GM21390 (cell line): ENCODE data around the gene CEP68.

Experiments
- ATAC-seq: cut with Tn5 transposase; IDR thresholded peaks from one replicate; pipeline ENCODE4 v1.9.1; 2021; ENCODE audit not compliant: unreplicated experiment

CEP68 gene

DNA sequence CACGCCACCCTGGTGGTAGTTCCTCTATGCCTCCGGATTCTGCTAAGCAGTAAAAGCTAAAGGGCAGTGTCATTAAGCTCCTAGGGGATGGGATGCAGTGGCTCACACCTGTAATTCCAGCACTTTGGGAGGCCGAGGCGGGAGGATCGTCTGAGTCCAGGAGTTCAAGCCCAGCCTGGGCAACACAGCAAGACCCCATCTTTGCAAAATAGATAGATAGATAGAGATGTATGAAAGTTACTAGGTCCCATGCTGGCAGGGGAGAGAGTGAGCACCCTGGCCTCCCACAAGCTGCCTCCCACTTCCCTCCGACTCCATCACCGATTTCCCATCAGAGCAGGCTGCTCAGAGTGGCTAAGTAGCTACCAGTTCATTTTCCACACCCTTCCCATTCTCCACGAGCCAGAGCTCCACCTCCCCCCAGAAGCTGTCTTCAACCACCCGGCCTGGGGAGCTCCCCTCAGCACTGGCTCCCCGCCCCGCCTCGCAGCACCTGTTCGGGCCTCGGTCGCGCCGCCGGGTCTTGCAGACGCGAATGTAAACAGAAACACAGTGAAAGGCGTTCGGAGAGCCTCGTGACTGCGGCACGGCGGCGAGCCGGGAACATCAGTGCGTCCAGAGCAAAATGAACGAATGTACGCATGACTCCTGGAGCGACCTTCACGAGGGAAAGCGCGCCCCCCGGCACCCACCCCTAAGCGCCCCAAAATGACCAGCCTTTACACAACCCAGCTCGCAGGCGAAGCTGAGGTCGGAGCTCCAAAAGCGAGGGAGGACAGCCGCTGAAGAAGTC, 598 bp upstream of the CEP68 start:
- peak; percentile 34 for ATAC-seq

DNA sequence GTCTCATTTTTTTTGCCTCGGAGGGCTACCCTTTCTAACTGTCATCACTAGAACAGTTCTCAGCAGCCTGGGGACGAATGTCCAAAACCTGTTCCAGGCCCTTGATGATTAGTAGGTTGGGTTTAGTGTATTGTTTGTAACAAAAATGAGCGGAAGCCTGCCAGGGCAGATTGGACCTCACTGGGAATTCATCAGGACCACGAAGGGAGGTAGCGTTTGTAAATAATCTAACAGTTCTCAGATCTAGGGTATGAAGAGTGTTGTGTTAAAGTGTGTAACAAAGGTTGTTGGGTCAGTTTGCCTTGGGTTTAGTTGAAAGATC, 799 bp downstream of the CEP68 start:
- no peak for ATAC-seq

DNA sequence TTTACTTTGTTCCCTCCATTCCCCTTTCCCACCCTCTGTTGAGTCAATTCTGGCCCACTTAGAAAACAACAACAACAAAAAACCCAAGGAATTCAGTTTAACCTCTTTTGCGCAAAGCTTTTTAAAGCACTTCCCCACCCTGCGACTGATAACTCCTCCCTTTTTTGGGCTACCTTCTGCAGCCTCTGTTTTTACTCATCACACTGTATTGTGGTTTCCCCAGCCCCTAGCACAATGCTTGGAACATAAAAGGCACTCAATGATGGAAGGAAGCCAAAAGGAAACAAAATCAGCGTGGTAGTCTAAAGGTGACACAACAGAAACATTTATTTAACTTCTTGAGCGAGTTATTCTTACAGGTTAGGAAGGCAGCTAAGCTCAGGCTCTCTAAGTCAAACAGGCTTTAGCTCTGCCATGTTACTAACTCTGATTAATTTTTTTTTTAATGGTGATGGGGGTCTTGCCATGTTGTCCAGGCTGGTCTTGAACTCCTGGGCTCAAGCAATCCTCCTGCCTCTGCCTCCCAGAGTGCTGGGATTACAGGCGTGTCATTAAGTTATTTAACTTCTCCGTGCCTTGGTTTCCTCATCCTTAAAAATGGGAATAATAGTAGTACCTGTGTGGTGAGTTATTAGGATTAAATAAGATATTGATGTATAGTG, 1.3 kb downstream of the CEP68 start:
- ATAC-seq: peak; percentile 25

DNA sequence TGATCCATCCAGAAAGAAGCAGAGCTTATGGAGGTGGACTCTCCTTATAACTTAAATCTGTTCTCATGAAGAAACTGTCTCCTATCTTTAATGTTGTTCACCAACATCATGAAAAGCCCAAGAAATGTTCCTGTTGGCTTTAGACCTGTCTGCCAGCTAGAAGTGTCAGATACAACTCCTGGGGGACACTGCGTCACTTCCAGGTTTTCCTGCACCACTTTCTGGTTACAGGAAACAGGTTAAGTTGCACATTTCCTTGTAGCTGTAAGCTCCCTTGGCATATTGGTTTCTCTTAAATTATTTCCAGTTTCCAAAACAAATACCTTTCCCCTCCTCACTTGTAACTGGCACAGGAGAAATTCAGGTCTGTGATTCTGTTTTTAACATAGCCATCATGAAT, 2.9 kb downstream of the CEP68 start:
- ATAC-seq: no peak

DNA sequence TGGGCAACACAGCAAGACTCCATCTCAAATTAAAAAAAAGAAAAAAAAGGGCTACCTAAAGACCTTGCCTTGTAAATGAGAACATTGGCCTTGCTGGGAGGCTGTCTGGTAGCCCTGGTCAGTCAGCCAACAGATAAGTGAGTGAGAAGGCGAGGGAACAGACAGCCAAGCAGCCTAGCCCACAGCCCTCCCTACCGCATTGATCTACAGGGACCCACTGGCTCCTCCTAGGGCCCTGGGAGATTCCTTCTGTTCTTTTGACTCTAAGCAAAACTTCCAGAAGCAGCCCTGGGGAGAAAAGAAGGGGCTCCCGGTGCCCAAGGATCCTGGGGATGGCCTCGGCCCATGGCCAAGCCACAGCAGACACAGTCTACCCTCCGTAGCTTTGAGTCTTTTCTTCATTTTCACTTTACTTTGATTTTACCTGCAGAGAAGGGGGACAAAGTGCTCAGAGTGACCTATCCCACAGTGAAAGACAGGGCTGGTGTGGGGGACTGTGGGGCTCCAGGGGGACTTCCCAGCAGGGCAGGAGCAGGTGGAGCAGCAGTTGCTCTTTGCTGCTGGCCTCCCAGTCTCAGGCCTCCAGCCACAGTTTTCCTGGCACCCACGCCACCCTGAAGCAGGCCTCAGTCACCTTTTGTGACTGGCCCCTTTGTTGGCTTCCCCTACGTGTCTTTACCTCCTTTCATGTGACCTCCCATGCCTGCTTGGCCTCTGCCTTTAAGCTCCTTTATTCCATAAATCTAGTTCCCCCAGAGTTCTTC, 5.1 kb downstream of the CEP68 start:
- no peak for ATAC-seq

DNA sequence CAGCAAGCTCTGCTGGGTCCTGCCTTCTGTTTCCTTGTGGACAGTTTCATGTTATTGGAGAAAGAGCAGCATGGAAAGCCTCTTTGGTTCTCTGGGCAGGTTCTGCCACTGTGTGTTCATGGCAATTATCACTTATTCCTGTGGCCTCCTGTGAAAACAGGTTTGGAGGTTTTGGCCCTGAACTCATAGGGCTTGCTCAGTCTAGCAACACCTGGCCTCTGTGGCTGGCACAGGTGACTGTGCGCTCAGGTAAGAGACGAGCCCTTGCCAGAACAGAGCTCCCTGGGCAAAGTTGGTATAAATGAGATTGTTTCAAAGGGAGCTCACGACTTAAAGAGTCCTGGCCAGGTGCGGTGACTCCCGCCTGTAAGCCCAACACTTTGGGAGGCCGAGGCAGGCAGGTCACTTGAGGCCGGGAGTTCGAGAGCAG, 5.7 kb downstream of the CEP68 start:
- ATAC-seq: no peak

DNA sequence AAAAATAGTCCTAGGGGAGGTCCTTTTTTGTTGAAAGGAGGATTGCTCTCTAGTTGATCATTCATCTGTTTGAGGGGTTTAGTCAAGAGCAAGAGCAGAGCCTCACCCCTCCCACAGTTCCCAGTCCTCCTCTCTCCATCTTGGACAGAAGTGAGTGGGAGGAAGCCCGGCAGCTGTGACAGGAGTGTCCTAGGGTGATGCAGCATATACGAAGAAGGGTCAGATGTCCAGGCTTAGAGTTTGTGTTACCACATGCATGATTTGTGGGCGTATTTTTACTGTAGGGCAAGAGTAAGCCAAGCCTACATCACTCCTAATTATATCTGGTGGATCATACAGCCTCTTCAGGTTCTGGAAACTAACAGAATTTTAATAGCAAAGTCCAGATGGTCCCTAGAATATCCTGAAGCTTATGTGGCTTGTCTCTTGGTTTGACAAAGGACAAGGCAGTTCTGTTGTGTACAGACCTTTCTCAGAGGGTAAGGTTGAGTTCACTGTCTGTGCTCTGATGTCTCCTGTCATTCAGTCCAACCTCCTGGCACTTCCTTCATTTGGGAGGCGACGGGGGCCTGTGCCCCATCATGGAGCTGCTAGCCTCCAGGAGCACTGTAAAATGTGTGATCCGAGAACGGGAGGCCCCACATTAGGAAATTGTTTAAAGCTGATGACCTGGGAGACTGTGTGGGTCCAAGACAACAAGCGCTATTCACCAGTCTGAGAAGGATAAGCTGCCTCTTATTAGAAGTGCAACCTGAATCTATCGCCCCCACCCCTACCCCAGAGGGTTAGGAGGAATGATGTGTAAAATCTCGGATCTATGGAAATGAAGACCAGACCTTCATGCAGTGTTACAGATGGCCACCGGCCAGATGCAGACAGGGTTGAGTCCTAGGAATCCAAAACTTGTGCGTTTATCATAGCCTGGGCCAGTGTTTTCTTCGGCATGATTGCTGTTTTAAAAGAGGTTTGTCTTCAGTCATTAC, 6.9 kb downstream of the CEP68 start:
- ATAC-seq: no peak

DNA sequence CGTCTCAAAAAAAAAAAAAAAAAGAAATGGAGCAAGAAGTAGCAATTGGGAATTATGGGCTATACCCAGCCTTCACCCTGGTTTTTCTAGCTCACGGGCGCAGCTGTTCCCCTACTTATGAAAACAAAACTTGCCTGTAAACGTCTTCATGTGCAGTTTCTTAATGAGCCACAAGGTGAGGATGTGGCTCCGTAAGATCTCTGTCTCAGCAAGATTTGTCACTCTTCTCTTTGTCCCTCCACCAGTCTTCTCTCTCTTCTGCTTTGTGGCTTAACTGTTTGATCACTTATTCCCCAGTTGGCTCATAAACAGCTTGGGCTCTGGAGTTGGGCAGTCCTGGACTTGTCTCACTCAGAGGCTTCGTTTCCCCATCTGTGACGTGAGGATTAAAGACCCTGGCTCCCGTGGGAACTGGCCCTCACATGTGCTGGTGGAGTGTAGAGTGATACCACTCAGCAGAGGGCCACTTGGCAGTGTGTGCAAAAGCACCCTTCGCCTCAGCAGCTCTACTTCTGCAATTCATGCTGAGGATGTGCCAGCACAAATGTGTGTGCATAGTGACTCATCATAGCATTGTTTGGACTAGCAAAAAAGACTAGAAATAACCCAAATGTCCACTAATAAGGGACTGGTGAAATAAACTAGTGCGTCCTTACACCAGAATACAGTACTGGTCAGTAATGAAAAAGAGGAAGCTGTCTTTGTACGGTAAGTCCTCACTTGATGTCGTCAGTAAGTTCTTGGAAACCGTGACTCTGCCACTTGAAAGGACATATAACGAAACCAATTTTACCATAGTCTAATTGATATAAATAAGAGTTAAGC, 8.7 kb downstream of the CEP68 start:
- peak; percentile 86 for ATAC-seq

DNA sequence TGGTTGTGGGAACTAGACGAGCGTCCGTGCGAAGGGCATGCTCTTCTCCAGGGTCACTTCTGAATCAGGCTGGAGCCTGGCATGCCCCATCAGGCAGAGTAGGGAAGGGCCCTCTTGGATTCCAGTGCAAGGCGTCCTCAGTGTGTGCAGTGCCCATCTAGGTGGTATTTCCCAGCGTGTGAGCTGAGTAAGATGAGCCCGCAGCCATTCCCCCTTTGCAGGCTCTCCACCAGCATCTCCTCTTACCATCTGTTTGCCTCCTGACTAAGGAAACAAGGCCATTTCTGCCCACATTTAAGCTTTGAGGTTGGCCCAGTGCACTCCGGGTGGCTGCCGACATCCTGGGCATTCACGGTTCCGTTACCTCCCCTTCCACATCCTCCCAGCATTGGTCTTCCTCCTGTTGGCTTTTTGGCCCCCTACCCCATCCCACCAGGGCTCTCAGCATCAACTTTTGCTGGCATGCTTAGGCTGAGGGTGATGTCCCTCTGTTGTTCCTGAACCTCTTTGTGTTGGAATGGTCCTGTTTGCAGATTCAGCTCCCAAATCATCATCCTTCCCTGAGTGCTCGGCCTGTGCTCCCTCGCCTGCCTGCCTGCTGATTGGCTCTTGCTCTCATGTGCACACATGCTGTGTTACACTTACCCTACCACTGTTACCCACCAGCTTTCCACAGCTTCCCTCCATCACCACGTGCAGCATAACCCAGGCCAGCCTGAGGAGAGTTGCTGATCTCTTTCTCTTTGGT, 11.8 kb downstream of the CEP68 start:
- no peak for ATAC-seq

DNA sequence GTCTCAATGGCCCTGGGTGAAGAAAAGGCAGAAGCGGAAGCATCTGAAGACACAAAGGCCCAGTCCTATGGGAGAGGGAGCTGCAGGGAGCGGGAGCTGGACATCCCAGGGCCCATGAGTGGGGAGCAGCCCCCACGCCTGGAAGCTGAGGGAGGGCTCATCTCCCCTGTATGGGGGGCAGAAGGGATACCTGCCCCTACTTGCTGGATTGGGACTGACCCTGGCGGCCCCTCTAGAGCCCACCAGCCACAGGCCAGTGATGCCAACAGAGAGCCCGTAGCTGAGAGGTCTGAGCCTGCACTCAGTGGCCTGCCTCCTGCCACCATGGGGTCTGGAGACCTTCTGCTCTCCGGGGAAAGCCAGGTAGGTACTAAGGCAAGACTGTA, 13.2 kb downstream of the CEP68 start:
- ATAC-seq: no peak

DNA sequence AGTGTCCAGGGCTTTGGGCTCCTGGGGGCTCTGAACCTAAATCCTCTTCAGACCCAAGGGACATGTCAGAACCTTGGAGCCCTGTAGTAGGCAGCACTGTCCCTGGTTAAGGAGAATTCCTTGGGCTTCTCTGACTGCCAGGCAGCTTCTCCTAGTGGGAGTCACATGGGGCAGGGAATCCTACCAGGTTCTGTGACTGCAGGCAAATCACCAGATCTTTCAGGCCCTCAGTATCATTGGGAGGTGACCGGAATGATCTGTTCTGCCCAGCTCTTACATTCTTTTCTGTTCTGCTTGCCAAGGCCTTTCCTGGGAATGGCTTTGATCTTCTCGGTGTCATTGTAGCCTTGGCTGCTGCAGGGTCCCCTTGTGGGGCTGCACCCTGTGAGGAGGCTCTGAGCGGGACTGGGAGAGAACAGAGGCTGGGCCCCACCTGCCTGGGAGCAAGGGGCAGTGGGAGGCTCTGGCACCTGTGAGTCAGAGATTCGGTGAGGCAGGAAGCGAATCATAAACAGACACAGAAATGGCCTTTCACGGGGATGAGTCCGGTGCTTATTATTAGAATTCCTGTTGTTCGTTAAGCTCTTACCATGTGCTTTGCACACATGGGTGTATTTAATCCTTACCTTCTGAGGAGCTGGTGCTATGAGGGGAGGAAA, 14.1 kb downstream of the CEP68 start:
- no peak for ATAC-seq

DNA sequence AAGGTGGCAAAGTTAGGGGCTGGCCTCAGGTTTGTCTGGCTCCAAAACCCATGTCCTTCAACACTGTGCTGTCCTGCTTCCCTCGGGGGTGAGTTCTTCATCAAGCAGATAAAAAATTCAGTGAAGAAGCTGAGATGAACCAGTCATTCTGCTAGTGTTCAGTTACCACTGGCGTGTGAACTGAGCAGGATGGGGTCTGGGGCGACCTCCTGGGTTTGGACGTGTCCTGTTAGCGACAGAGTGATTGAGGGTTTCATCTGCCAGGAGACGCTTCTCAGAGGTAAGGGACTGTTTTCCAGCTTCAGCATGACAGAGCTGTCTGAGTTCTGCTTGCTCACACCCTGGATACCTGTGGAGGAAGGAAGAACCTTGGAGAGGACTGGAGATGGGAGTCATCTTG, 14.6 kb downstream of the CEP68 start:
- ATAC-seq: no peak

DNA sequence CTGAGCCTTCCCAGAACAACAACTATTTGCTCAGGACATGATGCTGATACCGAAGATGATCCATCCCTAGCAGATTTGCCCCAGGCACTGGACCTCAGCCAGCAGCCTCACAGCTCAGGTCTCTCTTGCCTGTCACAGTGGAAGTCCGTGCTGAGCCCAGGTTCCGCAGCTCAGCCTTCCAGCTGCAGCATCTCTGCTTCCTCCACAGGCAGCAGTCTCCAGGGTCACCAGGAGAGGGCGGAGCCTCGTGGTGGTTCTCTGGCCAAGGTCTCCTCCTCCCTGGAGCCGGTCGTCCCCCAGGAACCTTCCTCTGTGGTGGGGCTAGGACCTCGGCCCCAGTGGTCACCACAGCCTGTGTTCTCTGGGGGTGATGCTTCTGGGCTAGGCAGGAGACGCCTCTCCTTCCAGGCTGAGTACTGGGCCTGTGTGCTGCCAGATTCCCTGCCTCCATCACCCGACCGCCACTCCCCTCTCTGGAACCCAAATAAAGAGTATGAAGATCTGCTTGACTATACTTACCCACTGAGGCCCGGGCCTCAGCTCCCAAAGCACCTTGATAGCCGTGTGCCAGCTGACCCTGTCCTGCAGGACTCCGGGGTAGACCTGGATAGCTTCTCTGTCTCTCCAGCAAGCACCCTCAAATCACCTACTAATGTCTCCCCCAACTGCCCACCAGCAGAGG, 15.4 kb downstream of the CEP68 start:
- ATAC-seq: no peak

DNA sequence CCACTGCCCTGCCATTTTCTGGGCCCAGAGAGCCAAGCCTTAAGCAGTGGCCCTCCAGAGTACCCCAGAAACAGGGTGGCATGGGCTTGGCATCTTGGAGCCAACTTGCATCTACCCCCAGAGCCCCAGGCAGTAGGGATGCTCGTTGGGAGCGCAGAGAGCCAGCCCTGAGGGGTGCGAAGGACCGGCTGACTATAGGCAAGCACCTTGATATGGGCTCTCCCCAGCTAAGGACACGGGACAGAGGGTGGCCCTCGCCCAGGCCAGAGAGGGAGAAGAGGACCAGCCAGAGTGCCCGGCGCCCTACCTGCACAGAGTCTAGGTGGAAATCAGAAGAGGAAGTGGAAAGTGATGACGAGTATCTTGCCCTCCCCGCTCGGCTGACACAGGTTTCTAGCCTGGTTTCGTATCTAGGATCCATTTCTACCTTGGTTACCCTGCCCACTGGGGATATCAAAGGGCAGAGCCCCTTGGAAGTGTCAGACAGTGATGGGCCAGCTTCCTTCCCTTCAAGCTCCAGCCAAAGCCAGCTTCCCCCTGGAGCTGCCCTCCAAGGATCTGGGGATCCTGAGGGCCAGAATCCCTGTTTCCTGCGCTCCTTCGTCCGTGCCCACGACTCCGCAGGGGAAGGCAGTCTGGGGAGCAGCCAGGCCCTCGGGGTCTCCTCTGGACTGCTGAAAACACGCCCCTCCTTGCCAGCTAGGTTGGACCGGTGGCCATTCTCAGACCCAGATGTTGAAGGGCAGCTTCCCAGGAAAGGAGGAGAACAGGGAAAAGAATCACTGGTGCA, 16.2 kb downstream of the CEP68 start:
- ATAC-seq: peak; percentile 70

DNA sequence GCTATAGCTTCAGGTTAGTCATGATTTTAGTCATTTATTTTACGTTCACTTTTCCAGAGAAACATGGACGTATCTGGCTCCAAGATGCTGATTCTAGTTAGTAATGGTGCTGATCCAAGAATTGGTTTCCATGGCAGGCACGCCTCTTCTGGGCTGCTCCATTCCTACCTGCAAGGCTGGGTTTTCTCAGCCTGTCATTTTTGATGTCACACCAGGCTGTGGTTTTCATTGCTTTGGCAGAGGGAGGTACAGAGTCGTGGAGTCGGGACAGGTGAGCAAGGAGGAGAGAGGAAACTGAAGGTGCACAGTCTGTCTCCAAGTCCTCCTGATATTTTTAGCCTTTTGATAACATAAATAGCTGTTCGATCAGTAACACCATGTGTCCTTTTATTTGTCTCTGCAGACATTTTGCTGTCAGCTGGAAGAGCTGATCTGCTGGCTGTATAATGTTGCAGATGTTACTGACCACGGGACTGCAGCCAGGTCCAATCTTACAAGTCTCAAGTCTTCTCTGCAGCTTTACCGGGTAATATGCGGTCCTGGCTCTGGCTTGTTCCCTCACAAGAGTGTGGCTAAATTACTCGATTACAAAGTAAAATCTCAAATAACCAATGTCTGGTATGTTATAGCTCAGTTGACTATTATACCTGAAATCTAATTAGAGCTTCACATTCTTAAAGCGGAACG, 17.8 kb downstream of the CEP68 start:
- no peak for ATAC-seq

DNA sequence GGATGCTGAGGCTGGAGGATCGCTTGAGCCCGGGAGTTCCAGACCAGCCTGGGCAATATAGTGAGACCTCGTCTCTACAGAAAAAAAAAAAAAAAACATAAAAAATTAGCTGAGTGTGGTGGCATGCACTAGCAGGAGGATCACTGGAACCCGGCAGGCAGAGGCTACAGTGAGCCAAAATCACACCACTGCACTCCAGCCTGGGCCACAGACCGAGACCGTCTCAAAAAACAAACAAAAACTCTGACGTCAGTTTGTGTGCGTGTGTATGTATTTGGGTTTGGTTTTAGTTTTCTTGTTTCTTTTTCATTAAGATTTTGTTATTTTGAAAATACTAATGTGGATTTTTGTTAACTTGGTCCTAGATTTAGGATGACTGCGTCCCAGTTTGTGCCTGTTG, 19.0 kb downstream of the CEP68 start:
- no peak for ATAC-seq
